A549 (cell line): ENCODE data around the gene GPR153.

ENCODE experiments used
- CTCF ChIP-seq: fragments of >200 bp; sonication (Bioruptor Twin); formaldehyde crosslinking; IDR thresholded peaks from 3 replicates; pipeline ENCODE4 v1.5.1; 2016
- EHMT2 ChIP-seq: fragments of 200-600 bp; sonication (generic); IDR thresholded peaks from 2 replicates; pipeline ENCODE4 v1.6.1; 2016; ENCODE audit warnings: antibody characterized with exemption, low read depth, mild to moderate bottlenecking, moderate library complexity

GRCh38 chr1:6224718-6225117, 36.2 kb downstream of the GPR153 start:
- TF ChIP-seq EHMT2 (no peak), CTCF (no peak)
